ENCODE measurements around the gene KRT71.
"Not testable (repeated sequence)": the region's sequence is repeated elsewhere in the genome, so short reads cannot be mapped to it uniquely, and the experiment has no call there.

KRT71 gene

GRCh38 chr12:52519826-52520662 lies 32.9 kb downstream of the KRT71 start, which contains the start of gene KRT5:
Gene KRT5 (minus strand): TSS chr12:52520394. CDS start chr12:52520296, 98 bp downstream.
- DNase-seq: no peak

- DNase-seq: no peak
Measured at GRCh38 chr12:52519387-52519703, 33.6 kb downstream of the KRT71 start.

GRCh38 chr12:52518574-52519386 lies 34.2 kb downstream of the KRT71 start:
- DNase-seq: no peak

- DNase-seq: no peak
Measured at GRCh38 chr12:52517888-52518287, 35.1 kb downstream of the KRT71 start.

GRCh38 chr12:52517005-52517835 lies 35.7 kb downstream of the KRT71 start:
- no peak for DNase-seq

- DNase-seq: no peak
Measured at GRCh38 chr12:52515927-52516831, 36.8 kb downstream of the KRT71 start.

- no peak for DNase-seq
Measured at GRCh38 chr12:52515319-52515646, 37.7 kb downstream of the KRT71 start.

GRCh38 chr12:52514471-52515318 lies 38.2 kb downstream of the KRT71 start:
- no peak for DNase-seq

- no peak for DNase-seq
Measured at GRCh38 chr12:52513736-52514135, 39.2 kb downstream of the KRT71 start.

GRCh38 chr12:52508211-52508610 lies 44.7 kb downstream of the KRT71 start:
- no peak for DNase-seq

- peak; percentile 25 for DNase-seq
Measured at GRCh38 chr12:52506858-52507715, 45.9 kb downstream of the KRT71 start.

GRCh38 chr12:52502877-52503276 lies 50.1 kb downstream of the KRT71 start:
- no peak for DNase-seq

GRCh38 chr12:52501490-52501889 lies 51.5 kb downstream of the KRT71 start:
- no peak for DNase-seq

GRCh38 chr12:52500574-52500973 lies 52.4 kb downstream of the KRT71 start:
- not testable (repeated sequence) for DNase-seq

- DNase-seq: no peak
Measured at GRCh38 chr12:52499806-52500560, 53.0 kb downstream of the KRT71 start.

GRCh38 chr12:52498946-52499345 lies 54.0 kb downstream of the KRT71 start:
- DNase-seq: no peak

- DNase-seq: no peak
Measured at GRCh38 chr12:52497975-52498374, 55.0 kb downstream of the KRT71 start.

- DNase-seq: no peak
Measured at GRCh38 chr12:52496590-52497071, 56.3 kb downstream of the KRT71 start.

GRCh38 chr12:52496054-52496453 lies 56.9 kb downstream of the KRT71 start:
- DNase-seq: no peak
